Karpas-422 (cell line): Measurements from ENCODE around the gene ATP6V0E1. TPM values are rescaled to one million over a fixed set of nuclear protein-coding genes. Genes with fewer than 3 reads are reported as not detected.
"Not testable (repeated sequence)": the region's sequence is repeated elsewhere in the genome, so short reads cannot be mapped to it uniquely, and the experiment has no call there.

ENCODE experiments used
- DNase-seq: peaks from one replicate; pipeline ENCODE4 v3.0.0-alpha.2; 2015
- H2AFZ ChIP-seq: fragments of 200-600 bp; sonication (generic); 2 replicates; pipeline ENCODE4 v1.6.1; 2014; ENCODE audit warnings: antibody characterized with exemption, low read length, mixed read lengths
- H3K27ac ChIP-seq: fragments of 200-600 bp; sonication (generic); 2 replicates; pipeline ENCODE4 v1.5.1; 2014; ENCODE audit warnings: mild to moderate bottlenecking, low read length, moderate library complexity
- H3K27me3 ChIP-seq: fragments of 200-600 bp; sonication (generic); 2 replicates; pipeline ENCODE4 v1.6.1; 2014; ENCODE audit warnings: low read length, mixed read lengths
- H3K36me3 ChIP-seq: fragments of 200-600 bp; sonication (generic); 2 replicates; pipeline ENCODE4 v1.6.1; 2014; ENCODE audit warnings: low read length, mixed read lengths; ENCODE audit not compliant: insufficient read depth
- H3K4me1 ChIP-seq: fragments of 200-600 bp; sonication (generic); 2 replicates; pipeline ENCODE4 v1.6.1; 2014; ENCODE audit warnings: mild to moderate bottlenecking, low read length, mixed read lengths
- H3K4me2 ChIP-seq: fragments of 200-600 bp; sonication (generic); 2 replicates; pipeline ENCODE4 v1.6.1; 2014; ENCODE audit warnings: low read length, low read depth, mild to moderate bottlenecking; ENCODE audit not compliant: poor library complexity, severe bottlenecking
- H3K4me3 ChIP-seq: fragments of 200-600 bp; sonication (generic); 2 replicates; pipeline ENCODE4 v1.5.1; 2014; ENCODE audit warnings: mild to moderate bottlenecking, antibody characterized with exemption, low read length, mixed read lengths
- H3K79me2 ChIP-seq: fragments of 200-600 bp; sonication (generic); 2 replicates; pipeline ENCODE4 v1.6.1; 2014; ENCODE audit warnings: mild to moderate bottlenecking, low read length, mixed read lengths
- H3K9ac ChIP-seq: fragments of 200-600 bp; sonication (generic); 2 replicates; pipeline ENCODE4 v1.6.0; 2014; ENCODE audit warnings: low read length
- H3K9me2 ChIP-seq: fragments of 200-600 bp; sonication (generic), shearing (Covaris generic); replicated peaks from 2 replicates; pipeline ENCODE4 v1.6.0; 2014; ENCODE audit warnings: mild to moderate bottlenecking, low read length, moderate library complexity; ENCODE audit not compliant: insufficient read depth
- H3K9me3 ChIP-seq: fragments of 300-700, 200-600 bp; sonication (generic); 2 replicates; pipeline ENCODE4 v1.6.1; 2014; ENCODE audit warnings: low read length, mixed read lengths
- H4K20me1 ChIP-seq: fragments of 200-600 bp; sonication (generic); 2 replicates; pipeline ENCODE4 v1.6.1; 2014; ENCODE audit warnings: mild to moderate bottlenecking, antibody characterized with exemption, low read length, low read depth; ENCODE audit not compliant: insufficient read depth
- total RNA-seq: library from RNA; depleted of rRNA; stranded (reverse); fragments of >200 nt; shearing (Covaris generic); gene quantifications from 2 replicates; pipeline ENCODE4 v1.2.3, GENCODE V29; 2014; ENCODE audit warnings: low replicate concordance

Gene ATP6V0E1
- total RNA-seq, 1 experiment from 2014 or later = 134 TPM

DNA sequence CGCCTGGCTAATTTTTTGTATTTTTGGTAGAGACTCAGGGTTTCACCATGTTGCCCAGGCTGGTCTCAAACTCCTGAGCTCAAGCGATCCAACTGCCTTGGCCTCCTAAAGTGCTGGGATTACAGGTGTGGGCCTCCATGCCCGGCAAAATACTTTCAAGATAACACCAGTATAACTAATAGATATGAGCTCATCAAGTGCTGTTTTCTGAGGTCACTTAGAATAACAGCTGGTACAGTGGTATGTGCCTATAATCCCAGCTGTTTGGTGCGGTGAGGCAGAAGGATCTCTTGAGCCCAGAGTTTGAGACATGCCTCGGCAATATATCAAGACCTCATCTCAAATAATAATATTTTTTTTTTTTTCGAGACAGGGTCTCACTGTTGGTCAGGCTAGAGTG lies 42.1 kb downstream of the ATP6V0E1 start:
- no peak for DNase-seq
- Histone ChIP-seq H3K4me3 (no peak overlapping the region), H3K9me3 (no peaks in the 10 kb centered on the region), H3K4me2 (no peak overlapping the region), H3K4me1 (no peaks in the 10 kb centered on the region), H3K9me2 (no peaks in the 10 kb centered on the region), H3K36me3 (peaks cover 5% of the 10 kb centered on the region; the same call in 1 of the 2 replicates), H2AFZ (no peak overlapping the region), H3K79me2 (peaks cover 73% of the 10 kb centered on the region), H3K27ac (no peak overlapping the region), H3K27me3 (no peaks in the 10 kb centered on the region), H4K20me1 (0 out of 2 replicates have a peak, but pooled peaks cover 3% of the 10 kb centered on the region), H3K9ac (no peak overlapping the region)

GRCh38 chr5:173027905-173028304 lies 44.3 kb downstream of the ATP6V0E1 start:
- Histone ChIP-seq H3K4me2 (no peak overlapping the region), H3K79me2 (peaks cover 62% of the 10 kb centered on the region), H3K9ac (no peak overlapping the region), H2AFZ (no peak overlapping the region), H3K36me3 (no peaks in the 10 kb centered on the region), H3K4me1 (no peaks in the 10 kb centered on the region), H3K9me2 (no peaks in the 10 kb centered on the region), H3K27me3 (no peaks in the 10 kb centered on the region), H3K9me3 (no peaks in the 10 kb centered on the region), H3K4me3 (no peak overlapping the region), H3K27ac (no peak overlapping the region), H4K20me1 (0 out of 2 replicates have a peak, but pooled peaks cover 7% of the 10 kb centered on the region)
- DNase-seq = no peak

DNA sequence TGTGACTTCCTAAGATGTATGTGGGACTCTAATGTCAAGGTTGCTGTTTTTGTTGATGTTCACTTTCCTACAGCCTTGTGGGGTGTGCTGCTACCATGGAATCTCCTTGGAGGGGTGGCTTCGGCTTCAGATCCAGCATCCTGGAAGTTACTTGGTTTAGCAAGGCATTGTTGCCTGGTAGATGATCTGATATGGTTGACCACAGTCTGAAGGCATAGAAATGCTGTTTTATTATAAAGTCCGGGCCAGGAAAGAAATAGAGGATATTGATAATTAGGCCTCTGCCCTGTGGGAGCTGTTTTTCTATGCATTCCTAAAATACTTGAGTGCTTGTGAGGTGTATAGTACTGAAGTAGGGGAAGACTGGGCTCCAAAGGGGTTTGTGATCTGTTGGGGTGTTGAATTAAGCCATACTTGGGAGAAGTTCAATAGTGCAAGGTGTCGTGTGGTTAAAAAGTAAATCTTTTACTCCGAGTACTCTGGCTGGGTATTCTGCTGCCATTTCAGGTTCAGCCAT lies 45.3 kb downstream of the ATP6V0E1 start:
- H3K4me3 ChIP-seq = no peak overlapping the region
- H3K9me3 ChIP-seq = no peaks in the 10 kb centered on the region
- H2AFZ ChIP-seq = no peak overlapping the region
- DNase-seq = no peak
- H3K27me3 ChIP-seq = no peaks in the 10 kb centered on the region
- peaks cover 4% of the 10 kb centered on the region for H3K4me1 ChIP-seq
- peaks cover 57% of the 10 kb centered on the region for H3K79me2 ChIP-seq
- H3K27ac ChIP-seq = no peak overlapping the region
- no peak overlapping the region for H3K9ac ChIP-seq
- no peaks in the 10 kb centered on the region for H3K36me3 ChIP-seq
- H3K4me2 ChIP-seq = no peak overlapping the region
- 0 out of 2 replicates have a peak, but pooled peaks cover 14% of the 10 kb centered on the region for H4K20me1 ChIP-seq
- H3K9me2 ChIP-seq = no peaks in the 10 kb centered on the region

DNA sequence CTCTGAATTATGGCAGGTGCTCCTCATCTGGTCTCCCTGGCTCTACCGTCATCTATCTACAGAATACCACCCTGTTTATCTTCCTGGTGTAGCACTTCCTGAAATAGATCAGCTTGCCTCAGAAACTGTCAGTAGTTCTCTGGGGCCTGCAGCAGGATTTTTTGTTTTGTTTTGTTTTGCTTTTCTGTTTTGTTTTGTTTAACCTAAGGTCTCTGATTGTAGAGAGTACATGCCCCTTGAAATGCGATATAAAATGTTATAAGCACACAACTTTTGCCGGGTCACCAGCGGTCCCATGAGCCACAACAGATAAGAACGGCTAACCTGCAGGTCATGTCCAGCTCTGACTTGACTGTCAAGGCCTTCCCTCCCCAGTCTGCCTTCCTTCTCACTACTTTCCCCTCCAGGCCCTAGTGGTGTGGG lies 45.9 kb downstream of the ATP6V0E1 start:
- Histone ChIP-seq H3K4me2 (no peak overlapping the region), H3K27ac (no peak overlapping the region), H3K4me1 (peaks cover 11% of the 10 kb centered on the region), H3K9me2 (no peaks in the 10 kb centered on the region), H3K36me3 (no peaks in the 10 kb centered on the region), H3K4me3 (no peak overlapping the region), H3K27me3 (no peaks in the 10 kb centered on the region), H4K20me1 (0 out of 2 replicates have a peak, but pooled peaks cover 14% of the 10 kb centered on the region), H2AFZ (no peak overlapping the region), H3K79me2 (peaks cover 54% of the 10 kb centered on the region), H3K9me3 (no peaks in the 10 kb centered on the region), H3K9ac (no peak overlapping the region)
- no peak for DNase-seq

DNA sequence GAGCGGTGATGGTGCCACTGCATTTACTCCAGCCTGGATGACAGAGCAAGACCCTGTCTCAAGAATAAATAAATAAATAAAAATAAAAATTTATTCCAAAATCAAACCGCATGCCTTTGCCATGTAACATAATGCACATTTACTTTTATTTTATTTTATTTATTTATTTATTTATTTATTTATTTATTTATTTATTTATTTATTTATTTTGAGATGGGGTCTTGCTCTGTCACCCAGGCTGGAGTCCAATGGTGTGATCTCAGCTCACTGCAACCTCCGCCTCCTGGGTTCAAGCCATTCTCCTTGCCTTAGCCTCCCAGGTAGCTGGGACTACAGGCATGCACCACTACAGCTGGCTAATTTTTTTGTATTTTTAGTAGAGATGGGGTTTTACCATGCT lies 48.5 kb downstream of the ATP6V0E1 start:
- Histone ChIP-seq H3K4me1 (peaks cover 23% of the 10 kb centered on the region), H4K20me1 (0 out of 2 replicates have a peak, but pooled peaks cover 11% of the 10 kb centered on the region), H3K79me2 (peaks cover 39% of the 10 kb centered on the region)
- H3K4me2 ChIP-seq, H3K4me3 ChIP-seq, H3K9me3 ChIP-seq, H3K9me2 ChIP-seq, H3K27ac ChIP-seq, DNase-seq, H3K27me3 ChIP-seq, H3K36me3 ChIP-seq, H2AFZ ChIP-seq, H3K9ac ChIP-seq: not testable (repeated sequence)

DNA sequence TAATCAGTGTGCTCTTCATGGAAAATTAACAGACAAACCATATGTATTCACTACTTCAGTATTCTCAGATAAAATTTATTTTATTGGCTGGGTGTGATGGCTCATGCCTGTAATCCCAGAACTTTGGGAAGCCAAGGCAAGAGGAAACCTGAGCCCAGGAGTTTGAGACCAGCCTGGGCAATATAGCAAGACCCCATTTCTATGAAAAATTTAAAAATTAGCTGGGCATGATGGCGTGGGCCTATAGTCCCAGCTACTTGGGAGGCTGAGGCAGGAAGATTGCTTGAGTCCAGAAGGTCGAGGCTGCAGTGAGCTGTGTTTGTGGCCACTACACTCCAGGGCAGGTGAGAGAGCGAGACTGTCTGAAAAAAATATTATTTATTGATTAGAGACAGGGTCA lies 49.2 kb downstream of the ATP6V0E1 start:
- no peak overlapping the region for H3K9ac ChIP-seq
- H3K4me3 ChIP-seq = no peak overlapping the region
- no peak overlapping the region for H2AFZ ChIP-seq
- H3K9me2 ChIP-seq = no peaks in the 10 kb centered on the region
- H3K27ac ChIP-seq = no peak overlapping the region
- 0 out of 2 replicates have a peak, but pooled peaks cover 4% of the 10 kb centered on the region for H3K36me3 ChIP-seq
- peaks cover 23% of the 10 kb centered on the region for H3K4me1 ChIP-seq
- DNase-seq = no peak
- H3K9me3 ChIP-seq = no peaks in the 10 kb centered on the region
- H3K79me2 ChIP-seq = peaks cover 36% of the 10 kb centered on the region
- no peaks in the 10 kb centered on the region for H3K27me3 ChIP-seq
- H4K20me1 ChIP-seq = 0 out of 2 replicates have a peak, but pooled peaks cover 11% of the 10 kb centered on the region
- H3K4me2 ChIP-seq = no peak overlapping the region

- no peak for DNase-seq
- Histone ChIP-seq H3K4me3 (no peak overlapping the region), H3K36me3 (0 out of 2 replicates have a peak, but pooled peaks cover 4% of the 10 kb centered on the region), H3K27ac (no peak overlapping the region), H2AFZ (no peak overlapping the region), H3K79me2 (peaks cover 24% of the 10 kb centered on the region), H4K20me1 (0 out of 2 replicates have a peak, but pooled peaks cover 11% of the 10 kb centered on the region), H3K9me2 (no peaks in the 10 kb centered on the region), H3K27me3 (no peaks in the 10 kb centered on the region), H3K9me3 (no peaks in the 10 kb centered on the region), H3K4me1 (peaks cover 23% of the 10 kb centered on the region), H3K4me2 (no peak overlapping the region), H3K9ac (no peak overlapping the region)
These were observed 50.4 kb downstream of the ATP6V0E1 start for GRCh38 chr5:173033923-173034322.

GRCh38 chr5:173035904-173036707 lies 52.5 kb downstream of the ATP6V0E1 start:
- H3K9ac ChIP-seq = no peak overlapping the region
- no peak overlapping the region for H3K27ac ChIP-seq
- peaks cover 23% of the 10 kb centered on the region for H3K4me1 ChIP-seq
- H3K9me3 ChIP-seq = no peaks in the 10 kb centered on the region
- DNase-seq = no peak
- no peak overlapping the region for H3K4me3 ChIP-seq
- H4K20me1 ChIP-seq = 0 out of 2 replicates have a peak, but pooled peaks cover 11% of the 10 kb centered on the region
- H3K9me2 ChIP-seq = no peaks in the 10 kb centered on the region
- peaks cover 11% of the 10 kb centered on the region; the same call in 1 of the 2 replicates for H3K79me2 ChIP-seq
- no peaks in the 10 kb centered on the region for H3K27me3 ChIP-seq
- no peak overlapping the region for H3K4me2 ChIP-seq
- H3K36me3 ChIP-seq = 0 out of 2 replicates have a peak, but pooled peaks cover 4% of the 10 kb centered on the region
- no peak overlapping the region for H2AFZ ChIP-seq
